ENCODE data around the gene CAMK1. TPM values are rescaled to one million over a fixed set of nuclear protein-coding genes. Genes with fewer than 3 reads are reported as not detected.
A peak's percentile ranks its signal among the peaks of the same experiment; 100 is the strongest.

Gene CAMK1
- total RNA-seq, 8 experiments from 2014 or later: 1.2 to 19.0 (median 5.1) TPM

DNA sequence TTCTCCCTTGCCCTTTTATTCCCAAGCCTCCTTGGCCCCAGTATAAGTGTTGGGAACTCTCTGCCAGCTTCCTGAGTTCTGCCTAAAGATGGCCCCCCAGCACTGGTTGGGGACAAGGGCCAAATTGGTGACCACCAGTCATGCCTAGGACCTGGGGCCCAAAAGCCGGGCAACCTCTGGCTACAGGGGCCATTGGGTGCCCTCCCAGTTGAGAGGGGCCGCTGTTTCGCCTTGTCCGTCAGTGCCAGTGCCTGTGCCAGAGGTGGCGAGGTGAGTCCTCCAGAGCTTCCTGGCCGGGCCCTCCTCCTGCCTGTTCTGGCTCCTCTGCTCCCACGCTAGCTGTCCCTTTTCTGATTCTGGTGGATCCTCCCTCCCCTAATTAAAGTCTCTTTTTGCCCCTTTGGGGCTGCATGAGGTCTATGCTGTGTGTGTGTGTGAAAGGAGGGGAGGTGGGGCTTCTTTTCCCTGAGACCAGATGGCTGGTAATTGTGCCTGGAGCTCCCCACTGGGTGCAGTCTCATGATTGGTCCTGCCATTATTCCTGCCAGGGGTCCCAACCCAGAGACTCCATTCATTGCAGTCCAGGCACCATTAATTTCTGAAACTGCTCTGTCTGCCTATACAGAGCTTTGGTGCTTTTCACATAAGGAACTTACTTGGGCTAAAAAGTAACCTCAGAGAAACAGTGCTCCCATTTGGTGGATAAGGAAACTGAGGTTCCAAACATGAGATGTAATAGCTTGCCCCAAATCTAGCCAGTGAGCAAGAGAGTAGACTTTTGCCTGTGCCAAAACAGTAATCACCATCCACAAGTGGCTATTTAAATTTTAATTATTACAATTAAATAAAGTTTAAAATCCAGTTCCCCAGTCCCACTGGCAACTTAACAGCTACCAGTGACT is 37.2 kb upstream of the CAMK1 start:
- WGBS, 10 experiments: 67 to 100% (median 93%) methylated on average over 1 to 5 of the region's 7 CpGs; no CpG with 5 or more reads in 4 of the 10 experiments
- peaks cover 13 to 17% of the 10 kb centered on the region in 2 donors for H3K4me1 ChIP-seq (replicated peaks in 1 of 2)
- no peak overlapping the region for H3K4me3 ChIP-seq
- no peak overlapping the region for H3K27ac ChIP-seq
- peak in 2 of 8 experiments; percentile 13 to 22 for ATAC-seq (replicated peaks in 6 of 8)
- in situ Hi-C loops (cut with MboI; ENCODE audit: low pct_unique_long_range_greater_than_20kb in 2 of 9, low sequenced_read_pairs in 9 of 9, unreplicated experiment in 9 of 9): no loop called here

DNA sequence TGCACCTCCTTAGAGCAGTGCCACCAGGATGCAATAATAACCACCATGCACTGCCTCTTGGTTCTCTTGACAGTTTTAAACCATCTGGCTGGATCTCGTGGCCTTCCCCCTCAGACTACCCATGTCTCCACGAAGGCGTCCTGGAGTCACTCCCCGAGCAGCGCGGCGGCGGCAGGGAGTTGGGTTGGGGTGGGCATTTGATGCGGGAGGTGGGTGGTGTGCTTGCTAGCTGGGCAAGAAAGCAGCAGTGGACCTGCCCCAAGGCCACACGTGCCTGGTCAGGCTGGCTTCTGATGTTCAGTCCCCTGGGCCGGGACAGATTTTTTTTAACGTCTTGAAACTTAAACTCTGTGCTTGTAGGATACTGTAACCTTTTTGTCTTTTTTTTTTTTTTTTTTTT is 36.4 kb upstream of the CAMK1 start:
- 17 to 100% (median 96%) methylated on average over 1 to 12 of the region's 12 CpGs; no CpG with 5 or more reads in 2 of the 10 experiments for WGBS, 10 experiments
- Histone ChIP-seq H3K4me3 (no peak overlapping the region), H3K27ac (no peak overlapping the region), H3K4me1 (replicated peaks in 1 of 2) (peaks cover 13 to 17% of the 10 kb centered on the region in 2 donors)
- ATAC-seq (replicated peaks in 6 of 8): no peak
- in situ Hi-C loops (cut with MboI; ENCODE audit: low pct_unique_long_range_greater_than_20kb in 2 of 9, low sequenced_read_pairs in 9 of 9, unreplicated experiment in 9 of 9): no loop called here

DNA sequence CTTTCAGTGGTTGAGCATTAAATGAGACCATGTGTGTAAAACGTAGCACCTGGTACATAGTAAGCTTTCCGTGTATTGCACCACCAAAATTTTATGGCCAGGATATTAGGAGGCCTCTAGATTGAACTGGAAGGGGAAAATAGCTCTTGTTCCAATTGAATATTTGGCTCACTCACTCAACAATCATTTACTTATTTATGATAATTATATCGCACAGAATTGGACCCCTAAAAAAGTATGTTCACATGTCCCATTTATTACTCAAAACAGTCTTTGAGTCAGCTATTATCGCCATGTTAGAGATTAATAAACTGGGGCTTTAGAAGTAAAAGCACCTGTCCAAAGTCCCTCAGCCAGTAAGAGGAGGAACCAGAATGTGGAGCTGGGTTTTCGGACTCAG is 35.2 kb upstream of the CAMK1 start:
- H3K4me1 ChIP-seq (replicated peaks in 1 of 2): peaks cover 6 to 11% of the 10 kb centered on the region in 2 donors
- in situ Hi-C loops (cut with MboI; ENCODE audit: low pct_unique_long_range_greater_than_20kb in 2 of 9, low sequenced_read_pairs in 9 of 9, unreplicated experiment in 9 of 9): no loop called here
- ATAC-seq (replicated peaks in 6 of 8): no peak
- no peak overlapping the region for H3K27ac ChIP-seq
- H3K4me3 ChIP-seq: no peak overlapping the region
- 76 to 100% (median 97%) methylated on average over 1 to 5 of the region's 5 CpGs; no CpG with 5 or more reads in 2 of the 10 experiments for WGBS, 10 experiments

DNA sequence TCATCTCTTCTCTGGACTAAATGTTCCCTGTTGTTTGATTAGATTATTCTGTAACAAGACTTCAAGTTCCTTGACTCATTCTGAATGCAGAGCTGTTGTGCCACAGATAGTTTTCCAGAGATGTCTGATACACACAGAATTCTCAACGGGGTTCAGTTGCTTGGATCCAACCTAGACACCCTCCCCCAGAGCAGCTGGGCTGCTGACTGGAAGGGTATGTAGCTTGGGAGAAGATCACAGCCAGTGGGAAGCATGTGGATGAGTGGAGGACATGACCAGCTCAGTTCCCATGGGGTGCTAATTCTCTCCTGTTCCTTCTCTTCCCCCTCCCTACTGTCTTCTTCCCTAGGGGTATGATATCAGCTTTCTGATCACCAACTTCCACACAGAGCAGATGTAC is 33.7 kb upstream of the CAMK1 start:
- no peak for ATAC-seq (replicated peaks in 6 of 8)
- H3K27ac ChIP-seq: no peak overlapping the region
- no peaks in the 10 kb centered on the region for H3K4me1 ChIP-seq (replicated peaks in 1 of 2)
- H3K4me3 ChIP-seq: no peak overlapping the region
- in situ Hi-C loops (cut with MboI; ENCODE audit: low pct_unique_long_range_greater_than_20kb in 2 of 9, low sequenced_read_pairs in 9 of 9, unreplicated experiment in 9 of 9): no loop called here
- WGBS, 10 experiments: 40 to 100% (median 80%) methylated on average over 1 of the region's 1 CpG; no CpG with 5 or more reads in 6 of the 10 experiments

DNA sequence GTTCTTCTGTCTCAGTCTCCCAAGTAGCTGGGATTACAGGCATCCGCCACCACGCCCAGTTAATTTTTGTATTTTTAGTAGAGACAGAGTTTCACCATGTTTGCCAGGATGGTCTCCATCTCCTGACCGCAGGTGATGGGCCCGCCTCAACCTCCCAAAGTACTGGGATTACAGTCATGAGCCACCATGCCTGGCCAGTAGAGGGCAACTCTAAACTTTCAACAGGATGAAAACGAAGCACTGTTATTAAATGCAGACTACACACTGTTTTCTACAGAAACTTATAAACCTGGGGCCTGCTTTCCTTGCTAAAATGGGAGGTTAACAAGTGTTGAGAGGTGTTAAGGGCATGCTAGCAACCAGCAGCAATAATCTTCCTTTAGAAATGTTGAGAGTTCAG is 30.8 kb upstream of the CAMK1 start:
- in situ Hi-C loops (cut with MboI; ENCODE audit: low pct_unique_long_range_greater_than_20kb in 2 of 9, low sequenced_read_pairs in 9 of 9, unreplicated experiment in 9 of 9): no loop called here
- Histone ChIP-seq H3K4me3 (no peak overlapping the region), H3K27ac (no peak overlapping the region), H3K4me1 (replicated peaks in 1 of 2) (no peaks in the 10 kb centered on the region)
- ATAC-seq (replicated peaks in 6 of 8): peak in 1 of 8 experiments; percentile 57
- WGBS, 10 experiments: 40 to 95% (median 91%) methylated on average over 1 to 5 of the region's 5 CpGs; no CpG with 5 or more reads in 5 of the 10 experiments

DNA sequence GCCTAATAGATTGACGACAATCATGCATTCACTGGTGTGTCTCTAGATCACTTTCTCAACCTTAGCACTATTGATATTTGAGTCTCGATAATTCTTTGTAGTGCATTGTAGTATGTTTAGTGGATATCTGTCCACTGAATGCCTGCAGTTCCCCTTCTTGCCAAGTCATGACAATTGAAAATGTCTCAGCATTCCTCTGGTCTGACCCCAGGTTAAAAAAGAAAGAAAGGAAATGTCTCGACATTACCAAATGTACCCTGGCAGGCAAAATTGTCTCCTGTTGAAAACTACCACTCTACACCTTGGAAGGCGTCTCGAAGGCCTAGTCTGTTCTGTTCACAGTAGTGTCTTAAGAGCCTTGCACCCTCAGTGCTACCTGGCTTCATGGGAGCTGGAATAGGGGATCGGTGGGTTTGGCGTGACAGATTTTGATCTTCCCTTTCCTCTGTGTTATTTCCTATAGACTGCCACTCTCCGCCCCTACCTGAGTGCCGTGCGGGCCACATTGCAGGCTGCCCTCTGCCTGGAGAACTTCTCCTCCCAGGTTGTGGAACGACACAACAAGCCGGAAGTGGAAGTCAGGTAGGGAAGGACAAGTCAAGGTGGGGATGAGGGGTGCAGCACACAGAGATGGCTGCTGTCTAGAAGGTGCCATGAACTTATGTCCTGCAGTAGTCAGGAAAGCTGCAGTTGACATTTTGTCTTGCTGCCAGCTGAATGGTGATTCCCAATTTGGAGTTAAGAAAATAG is 27.6 kb upstream of the CAMK1 start:
- no peak for ATAC-seq (replicated peaks in 6 of 8)
- H3K4me1 ChIP-seq (replicated peaks in 1 of 2): peaks cover 3 to 4% of the 10 kb centered on the region in 2 donors
- WGBS, 10 experiments: 89 to 100% (median 99%) methylated on average over 1 to 8 of the region's 12 CpGs
- in situ Hi-C loops (cut with MboI; ENCODE audit: low pct_unique_long_range_greater_than_20kb in 2 of 9, low sequenced_read_pairs in 9 of 9, unreplicated experiment in 9 of 9): no loop called here
- no peak overlapping the region for H3K4me3 ChIP-seq
- H3K27ac ChIP-seq: no peak overlapping the region

DNA sequence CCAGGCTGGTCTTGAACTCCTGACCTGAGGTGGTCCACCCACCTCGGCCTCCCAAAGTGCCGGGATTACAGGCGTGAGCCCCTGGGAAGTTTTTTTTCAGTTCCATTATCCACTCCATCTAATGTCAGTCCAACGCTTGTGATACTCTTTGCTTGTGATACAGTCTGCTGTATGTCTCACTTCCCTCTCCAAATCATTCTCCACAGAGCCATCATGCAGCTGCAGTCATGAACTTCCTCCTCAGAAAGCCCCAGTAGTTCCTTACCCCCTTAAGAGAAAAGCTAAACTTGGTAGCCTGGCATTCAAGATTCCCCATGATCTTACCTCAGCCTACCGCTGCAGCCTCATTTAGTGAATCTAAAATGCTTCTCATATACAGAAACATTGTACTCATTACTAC is 25.5 kb upstream of the CAMK1 start:
- in situ Hi-C loops (cut with MboI; ENCODE audit: low pct_unique_long_range_greater_than_20kb in 2 of 9, low sequenced_read_pairs in 9 of 9, unreplicated experiment in 9 of 9): no loop called here
- ATAC-seq (replicated peaks in 6 of 8): no peak
- Histone ChIP-seq H3K4me3 (no peak overlapping the region), H3K4me1 (replicated peaks in 1 of 2) (peaks cover 3 to 4% of the 10 kb centered on the region in 2 donors), H3K27ac (no peak overlapping the region)
- WGBS, 10 experiments: 90 to 100% (median 100%) methylated on average over 1 to 5 of the region's 5 CpGs; no CpG with 5 or more reads in 3 of the 10 experiments

DNA sequence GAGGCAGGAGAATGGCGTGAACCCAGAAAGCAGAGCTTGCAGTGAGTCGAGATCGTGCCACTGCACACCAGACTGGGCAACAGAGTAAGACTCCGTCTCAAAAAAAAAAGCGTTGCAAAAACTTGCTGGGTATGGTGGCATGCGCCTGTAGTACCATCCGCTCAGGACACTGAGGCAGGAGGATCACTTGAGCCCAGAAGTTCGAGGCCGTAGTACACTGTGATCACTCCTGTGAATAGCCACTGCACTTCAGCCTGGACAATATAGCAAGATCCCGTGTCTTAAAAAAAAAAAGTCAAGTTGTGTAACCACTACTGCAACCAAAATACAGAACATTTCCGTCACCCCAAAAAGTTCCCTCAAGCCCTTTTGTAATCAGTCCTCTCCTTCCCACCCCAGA is 24.7 kb upstream of the CAMK1 start:
- no peak overlapping the region for H3K27ac ChIP-seq

DNA sequence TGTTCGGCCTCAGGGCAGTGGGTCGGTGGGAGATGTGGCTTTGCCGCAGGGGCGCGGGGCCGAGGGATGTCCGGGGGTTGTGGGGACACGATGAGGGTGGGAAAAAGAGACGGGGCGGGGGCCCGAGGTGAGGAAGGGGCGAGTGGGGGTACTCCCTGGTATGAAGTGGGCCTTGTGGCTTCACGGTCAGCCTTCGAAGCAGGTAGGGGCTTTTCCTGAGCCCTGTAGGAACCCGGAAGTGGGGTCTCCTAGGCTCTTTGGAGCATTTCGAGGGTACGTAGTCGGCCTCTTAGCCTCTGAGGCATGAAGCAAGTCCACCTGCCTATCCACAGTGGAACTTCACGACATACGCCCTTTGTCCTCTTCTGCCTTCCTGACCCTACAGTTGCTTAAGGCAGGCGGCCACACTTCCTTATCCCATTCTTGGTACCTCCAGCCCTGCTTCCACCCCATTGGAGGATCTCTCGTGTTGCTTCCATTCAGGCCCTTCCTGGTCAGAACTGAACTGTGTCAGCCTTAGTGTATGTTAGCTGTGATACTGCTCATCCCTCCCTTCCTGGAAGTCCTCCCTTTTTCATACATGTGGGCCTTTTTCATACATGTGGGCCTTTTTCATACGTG is 23.5 kb upstream of the CAMK1 start:
- in situ Hi-C loops (cut with MboI; ENCODE audit: low pct_unique_long_range_greater_than_20kb in 2 of 9, low sequenced_read_pairs in 9 of 9, unreplicated experiment in 9 of 9): no loop called here
- ATAC-seq (replicated peaks in 6 of 8): peak; percentile 2 to 34 (median 6)
- Histone ChIP-seq H3K4me1 (replicated peaks in 1 of 2) (peaks cover 3 to 4% of the 10 kb centered on the region in 2 donors), H3K4me3 (peak overlapping the region; percentile 57 to 92 (median 82)), H3K27ac (peak overlapping the region; percentile 99 to 100)
- WGBS, 10 experiments: 0 to 4% (median 0%) methylated on average over 1 to 7 of the region's 23 CpGs; no CpG with 5 or more reads in 3 of the 10 experiments

More for the DNA sequence above, 24.7 kb upstream of the CAMK1 start:
- in situ Hi-C loops (cut with MboI; ENCODE audit: low pct_unique_long_range_greater_than_20kb in 2 of 9, low sequenced_read_pairs in 9 of 9, unreplicated experiment in 9 of 9): no loop called here
- no peak for ATAC-seq (replicated peaks in 6 of 8)
- 82 to 100% (median 94%) methylated on average over 1 to 10 of the region's 11 CpGs; no CpG with 5 or more reads in 2 of the 10 experiments for WGBS, 10 experiments
- Histone ChIP-seq H3K4me3 (no peak overlapping the region), H3K4me1 (replicated peaks in 1 of 2) (peaks cover 3 to 4% of the 10 kb centered on the region in 2 donors)

DNA sequence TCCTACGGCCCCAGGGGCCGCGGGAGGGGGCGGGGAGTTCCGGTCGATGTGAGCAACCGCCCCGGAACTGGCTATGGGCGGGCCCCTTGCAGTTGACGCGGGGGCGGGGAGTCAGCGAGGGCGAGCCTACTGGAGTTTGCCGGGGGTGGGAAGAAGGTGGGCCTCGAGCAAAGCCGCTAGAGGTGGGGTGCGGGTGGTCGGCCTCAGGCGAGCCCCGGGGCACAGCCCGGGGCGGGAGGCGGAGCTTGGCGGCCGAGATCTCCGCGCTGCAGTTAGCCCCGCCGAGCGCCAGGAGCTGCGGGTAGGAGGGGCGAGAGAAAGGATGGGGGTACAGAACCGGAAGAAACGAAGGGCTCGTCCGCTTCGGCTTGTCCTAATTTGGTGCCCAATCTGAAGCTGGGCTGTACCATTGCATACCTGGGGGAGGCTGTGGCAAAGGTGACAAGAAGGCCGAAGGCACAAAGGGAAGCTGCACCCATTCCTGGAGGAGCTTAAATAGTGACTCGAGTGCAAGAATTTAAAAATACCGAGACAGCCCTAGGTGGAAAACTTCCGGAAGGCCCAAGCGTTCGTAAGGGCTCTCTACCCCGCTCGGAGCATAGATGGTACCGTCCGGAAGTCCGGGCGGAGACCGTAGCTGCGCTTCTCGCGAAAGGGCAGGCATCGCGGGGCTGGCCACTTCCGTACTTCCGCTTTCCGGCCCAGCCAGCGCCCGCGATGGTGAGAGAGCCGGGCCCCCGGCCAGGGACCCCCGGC is 22.8 kb upstream of the CAMK1 start, which contains the start of the genes ARPC4 and TADA3:
TSS of gene ARPC4 (plus strand) at position 678 of the 756 bp plus-strand sequence. CDS start at position 718, 40 bp downstream.
TSS of gene TADA3 (minus strand) at position 69 of the 756 bp plus-strand sequence. CDS start 1,007 bp downstream, outside the sequence.
- Histone ChIP-seq H3K27ac (peak within 1 kb of the TSS; percentile 99 to 100), H3K4me1 (replicated peaks in 1 of 2) (peaks cover 3 to 4% of the 10 kb centered on the region in 2 donors), H3K4me3 (peak within 1 kb of the TSS; percentile 57 to 92 (median 82))
- in situ Hi-C loops (cut with MboI; ENCODE audit: low pct_unique_long_range_greater_than_20kb in 2 of 9, low sequenced_read_pairs in 9 of 9, unreplicated experiment in 9 of 9): no loop called here
- WGBS, 10 experiments: 0 to 20% (median 0%) methylated on average over 1 to 24 of the region's 65 CpGs; no CpG with 5 or more reads in 5 of the 10 experiments
- ATAC-seq (replicated peaks in 6 of 8): peak; percentile 78 to 94 (median 91)

DNA sequence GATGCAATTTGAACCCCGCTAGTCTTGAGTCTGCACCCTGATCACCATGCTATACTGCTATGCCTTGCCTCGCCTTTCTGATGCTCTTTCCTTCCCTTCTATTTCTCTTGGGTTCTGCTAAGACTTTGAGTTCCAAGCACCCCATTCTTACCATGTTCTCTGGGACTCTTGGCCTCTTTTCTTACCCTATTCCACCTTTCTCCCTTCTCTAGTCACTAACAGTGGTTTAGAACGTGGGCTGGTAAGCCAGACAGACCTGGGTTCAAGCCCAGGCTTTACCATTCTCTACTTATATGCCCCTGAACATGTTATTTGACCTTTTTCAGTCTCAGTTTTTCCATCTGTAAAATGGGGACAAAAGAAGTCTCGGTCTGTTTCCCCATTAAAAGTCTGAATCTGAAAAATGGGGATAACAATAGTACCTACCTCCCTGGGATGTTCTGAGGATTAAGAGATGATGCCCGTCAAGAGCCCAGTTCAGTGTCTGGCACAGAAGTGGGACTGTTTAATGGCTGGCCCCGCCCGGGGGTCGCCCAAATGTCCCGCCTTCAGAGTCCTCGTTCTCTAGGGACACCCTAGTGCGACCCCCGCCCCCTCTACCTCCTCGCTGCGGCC is 22.1 kb upstream of the CAMK1 start:
- no peak for ATAC-seq (replicated peaks in 6 of 8)
- peak overlapping the region; percentile 99 to 100 for H3K27ac ChIP-seq
- peak overlapping the region; percentile 57 to 92 (median 82) for H3K4me3 ChIP-seq
- in situ Hi-C loops (cut with MboI; ENCODE audit: low pct_unique_long_range_greater_than_20kb in 2 of 9, low sequenced_read_pairs in 9 of 9, unreplicated experiment in 9 of 9): no loop called here
- H3K4me1 ChIP-seq (replicated peaks in 1 of 2): peaks cover 3 to 4% of the 10 kb centered on the region in 2 donors
- WGBS, 10 experiments: 10 to 93% (median 46%) methylated on average over 1 to 7 of the region's 14 CpGs; no CpG with 5 or more reads in 1 of the 10 experiments
